Right atrium auricular region (tissue), 2 donors: ENCODE measurements around the gene NCOA6. TPM values are rescaled to one million over a fixed set of nuclear protein-coding genes. Genes with fewer than 3 reads are reported as not detected.
A peak's percentile ranks its signal among the peaks of the same experiment; 100 is the strongest.

Source experiments
- DNase-seq: peaks from one replicate; pipeline ENCODE4 v3.0.0-alpha.2; 2019; ENCODE audit warnings: low spot score
- H3K27ac ChIP-seq, 2 donors: fragments of 200-600 bp; sonication (generic); 1 replicate in 1 of 2; 2 replicates in 1 of 2; pipeline ENCODE4 v1.5.1; 2016 to 2019
- H3K27me3 ChIP-seq, 2 donors: fragments of 200-600 bp; sonication (generic); one replicate each; pipeline versions ENCODE4 v1.5.1 to v1.6.0; 2017 to 2019
- H3K36me3 ChIP-seq: fragments of 200-600 bp; sonication (generic); one replicate; pipeline ENCODE4 v1.5.1; 2016
- H3K4me1 ChIP-seq, 2 donors: fragments of 200-600 bp; sonication (generic); one replicate each; pipeline versions ENCODE4 v1.5.1 to v1.6.0; 2017 to 2019
- H3K4me3 ChIP-seq, 2 donors: fragments of 200-600 bp; sonication (generic); 1 replicate in 1 of 2; 2 replicates in 1 of 2; pipeline ENCODE4 v1.5.1; 2017 to 2019; ENCODE audit warnings: mild to moderate bottlenecking in 1 of 2, moderate library complexity in 1 of 2
- H3K9me3 ChIP-seq, 2 donors: fragments of 200-600 bp; sonication (generic); one replicate each; pipeline ENCODE4 v1.5.1; 2019
- CTCF ChIP-seq, 2 donors: fragments of 200-600 bp; sonication (generic); IDR thresholded peaks; one replicate each; pipeline ENCODE4 v1.5.1; 2019; ENCODE audit warnings: antibody characterized with exemption in 2 of 2
- total RNA-seq, 2 donors: library from RNA; depleted of rRNA; stranded (reverse); fragments of >200 nt; gene quantifications; one replicate each; pipeline ENCODE4 v1.1.0, GENCODE V29; 2016

NCOA6 gene
- total RNA-seq, 2 donors from 2014 or later: 18.2 to 18.4 TPM

- DNase-seq: no peak
- H3K4me3 ChIP-seq: peak overlapping the region; percentile 65 to 96
- peaks cover 0 to 67% of the 10 kb centered on the region in 2 donors for H3K4me1 ChIP-seq
- no peak for TF ChIP-seq CTCF (IDR thresholded peaks at IDR 0.05)
- no peaks in the 10 kb centered on the region for H3K9me3 ChIP-seq
- H3K27me3 ChIP-seq: no peaks in the 10 kb centered on the region
- H3K27ac ChIP-seq: peak overlapping the region; percentile 100
- peaks cover 3% of the 10 kb centered on the region for H3K36me3 ChIP-seq
Measured at GRCh38 chr20:34705397-34706301, 119.8 kb downstream of the NCOA6 start.

GRCh38 chr20:34705008-34705396 lies 120.4 kb downstream of the NCOA6 start:
- Histone ChIP-seq H3K27me3 (no peaks in the 10 kb centered on the region), H3K9me3 (no peaks in the 10 kb centered on the region), H3K27ac (peak overlapping the region; percentile 100), H3K4me3 (peak overlapping the region; percentile 65 to 96), H3K36me3 (no peaks in the 10 kb centered on the region), H3K4me1 (peaks cover 0 to 60% of the 10 kb centered on the region in 2 donors)
- no peak for DNase-seq
- TF ChIP-seq CTCF (IDR thresholded peaks at IDR 0.05): no peak

GRCh38 chr20:34704177-34705007 lies 121.1 kb downstream of the NCOA6 start, which contains the start of gene TP53INP2:
TP53INP2 (plus strand) TSS chr20:34704344; CDS start chr20:34708740, 4,396 bp downstream.
- Histone ChIP-seq H3K4me1 (peaks cover 0 to 56% of the 10 kb centered on the region in 2 donors), H3K9me3 (no peaks in the 10 kb centered on the region), H3K27me3 (no peaks in the 10 kb centered on the region), H3K36me3 (no peaks in the 10 kb centered on the region), H3K27ac (peak within 1 kb of the TSS; percentile 100), H3K4me3 (peak within 1 kb of the TSS; percentile 65 to 96)
- TF ChIP-seq CTCF (IDR thresholded peaks at IDR 0.05): no peak
- peak; percentile 97 for DNase-seq

GRCh38 chr20:34703424-34704176 lies 121.9 kb downstream of the NCOA6 start:
- no peaks in the 10 kb centered on the region for H3K27me3 ChIP-seq
- H3K4me3 ChIP-seq: peak overlapping the region; percentile 65 to 96
- no peak for DNase-seq
- H3K4me1 ChIP-seq: peaks cover 0 to 48% of the 10 kb centered on the region in 2 donors
- TF ChIP-seq CTCF (IDR thresholded peaks at IDR 0.05): no peak
- H3K27ac ChIP-seq: peak overlapping the region; percentile 100
- H3K36me3 ChIP-seq: no peaks in the 10 kb centered on the region
- no peaks in the 10 kb centered on the region for H3K9me3 ChIP-seq

- H3K27me3 ChIP-seq: no peaks in the 10 kb centered on the region
- H3K4me1 ChIP-seq: peaks cover 0 to 42% of the 10 kb centered on the region in 2 donors
- no peak for DNase-seq
- H3K4me3 ChIP-seq: peak overlapping the region; percentile 65 to 96
- no peaks in the 10 kb centered on the region for H3K36me3 ChIP-seq
- H3K9me3 ChIP-seq: no peaks in the 10 kb centered on the region
- no peak for TF ChIP-seq CTCF (IDR thresholded peaks at IDR 0.05)
- peak overlapping the region; percentile 100 for H3K27ac ChIP-seq
Measured at GRCh38 chr20:34703061-34703423, 122.4 kb downstream of the NCOA6 start.
